Cardiac fibroblast (primary cell): Measurements from ENCODE around the gene KRTAP9-4.
"Not testable (repeated sequence)": the region's sequence is repeated elsewhere in the genome, so short reads cannot be mapped to it uniquely, and the experiment has no call there.

Experiments used
- DNase-seq, 2 donors: peaks; one replicate each; pipeline versions ENCODE4 v3.0.0 to v3.0.0-alpha.2; 2010; ENCODE audit warnings: low read depth in 2 of 2
- H3K4me3 ChIP-seq, 2 donors: replicated peaks in 1 of 2; 1 replicate in 1 of 2; 2 replicates in 1 of 2; pipeline ENCODE4 v1.5.1; 2011; ENCODE audit warnings: low read depth in 2 of 2, low read length in 2 of 2, mild to moderate bottlenecking in 2 of 2, moderate library complexity in 1 of 2
- CTCF ChIP-seq: IDR thresholded peaks from one replicate; pipeline ENCODE4 v1.5.1; 2011; ENCODE audit warnings: low read depth, mild to moderate bottlenecking, low read length, inconsistent platforms

Gene KRTAP9-4

DNA sequence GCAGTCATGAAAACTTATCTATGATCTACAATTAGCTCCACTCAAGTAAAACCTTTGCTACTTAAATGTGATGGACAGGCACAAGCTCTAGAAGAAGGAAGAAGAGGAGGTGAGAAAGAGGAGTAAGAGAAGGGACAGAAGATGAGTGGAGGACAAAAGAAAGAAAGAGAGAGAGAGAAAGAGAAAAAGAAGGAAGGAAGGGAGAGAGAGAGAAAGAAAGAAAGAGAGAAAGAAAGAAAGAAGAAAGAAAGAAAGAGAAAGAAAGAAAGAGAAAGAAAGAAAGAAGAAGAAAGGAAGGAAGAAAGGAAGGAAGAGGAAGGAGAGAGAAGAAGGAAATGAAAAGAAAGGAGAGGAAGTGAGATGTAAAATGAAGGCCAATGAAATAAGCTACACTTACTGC is 19.4 kb upstream of the KRTAP9-4 start:
- TF ChIP-seq CTCF: no peak
- DNase-seq: no peak
- H3K4me3 ChIP-seq: no peak overlapping the region

- no peak for TF ChIP-seq CTCF
- H3K4me3 ChIP-seq: no peak overlapping the region
- DNase-seq: no peak
These were observed 17.8 kb upstream of the KRTAP9-4 start for GRCh38 chr17:41231731-41232130.

DNA sequence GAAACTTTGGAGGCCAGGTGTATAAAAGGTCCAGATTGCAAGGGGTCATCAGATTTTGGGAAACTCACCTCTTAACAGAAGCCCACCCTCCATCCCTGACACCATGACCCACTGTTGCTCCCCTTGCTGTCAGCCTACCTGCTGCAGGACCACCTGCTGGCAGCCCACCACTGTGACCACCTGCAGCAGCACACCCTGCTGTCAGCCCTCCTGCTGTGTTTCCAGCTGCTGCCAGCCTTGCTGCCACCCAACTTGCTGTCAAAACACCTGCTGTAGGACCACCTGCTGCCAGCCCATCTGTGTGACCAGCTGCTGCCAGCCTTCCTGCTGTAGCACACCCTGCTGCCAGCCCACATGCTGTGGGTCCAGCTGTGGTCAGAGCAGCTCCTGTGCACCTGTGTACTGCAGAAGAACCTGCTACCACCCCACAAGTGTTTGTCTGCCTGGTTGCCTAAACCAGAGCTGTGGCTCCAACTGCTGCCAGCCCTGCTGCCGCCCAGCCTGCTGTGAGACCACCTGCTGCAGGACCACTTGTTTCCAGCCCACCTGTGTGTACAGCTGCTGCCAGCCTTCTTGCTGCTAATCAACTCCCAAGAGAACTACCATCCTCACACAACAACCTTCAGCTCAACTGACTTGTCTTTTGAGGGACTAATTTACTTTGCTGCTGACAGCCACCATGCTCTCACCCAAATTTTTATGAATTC is 16.9 kb upstream of the KRTAP9-4 start, which contains the start of gene KRTAP9-3:
Gene KRTAP9-3 (plus strand): TSS at position 51 of the 707 bp plus-strand sequence. CDS start 53 bp downstream, at position 104.
- not testable (repeated sequence) for H3K4me3 ChIP-seq, DNase-seq

GRCh38 chr17:41237116-41237515 is 12.4 kb upstream of the KRTAP9-4 start:
- DNase-seq, H3K4me3 ChIP-seq: not testable (repeated sequence)

GRCh38 chr17:41237949-41238437 is 11.5 kb upstream of the KRTAP9-4 start, which contains the start of gene KRTAP9-8:
Gene KRTAP9-8 (plus strand): TSS chr17:41237999. CDS start chr17:41238052, 53 bp downstream.
- DNase-seq, H3K4me3 ChIP-seq: not testable (repeated sequence)

DNA sequence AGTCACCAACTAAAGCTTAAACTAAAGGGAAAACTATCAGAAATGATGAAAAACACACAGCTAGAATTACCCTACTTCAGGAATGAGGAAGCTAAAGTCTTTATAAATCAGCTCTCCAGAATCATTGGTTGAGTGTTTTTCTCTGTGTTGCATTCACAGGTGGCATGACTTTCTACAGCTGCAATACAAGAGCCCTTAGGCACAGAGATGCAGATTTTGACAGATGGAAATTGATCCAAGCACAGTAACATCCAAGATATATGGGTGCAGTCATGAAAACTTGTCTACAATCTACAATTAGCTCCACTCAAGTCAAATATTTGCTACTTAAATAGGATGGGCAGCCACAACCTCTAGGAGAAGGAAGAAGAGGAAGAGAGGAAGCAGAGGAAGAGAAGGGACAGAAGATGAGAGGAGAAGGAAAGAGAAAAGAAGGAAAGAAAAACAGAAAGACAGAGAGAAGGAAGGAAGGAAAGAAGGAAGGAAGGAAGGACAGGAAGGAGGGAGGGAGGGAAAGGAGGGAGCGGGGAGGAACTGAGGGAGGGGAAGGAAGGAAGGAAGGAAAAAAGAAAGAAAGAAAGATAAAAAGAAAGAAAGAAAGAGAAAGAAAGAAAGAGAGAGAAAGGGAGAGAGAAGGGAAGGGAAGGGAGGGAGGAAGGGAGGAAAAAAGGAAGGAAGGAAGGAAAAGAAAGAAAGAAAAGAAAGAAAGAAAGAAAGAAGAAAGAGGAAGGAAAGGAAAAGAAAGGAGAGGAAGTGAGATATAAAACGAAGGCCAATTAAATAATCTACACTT is 2.3 kb upstream of the KRTAP9-4 start:
- DNase-seq, H3K4me3 ChIP-seq: not testable (repeated sequence)

DNA sequence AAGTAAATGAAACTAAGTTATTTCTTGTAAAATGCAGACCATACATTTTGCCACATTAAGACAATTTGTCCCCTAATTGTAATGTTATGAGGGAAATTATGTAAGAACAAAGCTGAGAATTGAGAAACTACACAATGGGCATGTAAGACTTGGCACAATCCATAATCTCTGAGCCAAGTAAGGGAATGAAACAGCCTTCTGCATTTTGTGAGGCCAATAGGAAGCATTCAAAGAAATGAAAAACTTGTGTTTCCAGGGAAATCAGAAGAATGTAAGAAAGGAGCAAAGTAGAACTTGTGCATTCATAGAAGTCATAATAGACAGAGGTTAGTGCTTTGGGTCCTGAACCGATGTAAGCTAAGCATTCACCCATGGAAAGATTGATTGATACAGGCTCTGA is 1.8 kb downstream of the KRTAP9-4 start:
- no peak for DNase-seq
- H3K4me3 ChIP-seq: no peak overlapping the region
- TF ChIP-seq CTCF: no peak

DNA sequence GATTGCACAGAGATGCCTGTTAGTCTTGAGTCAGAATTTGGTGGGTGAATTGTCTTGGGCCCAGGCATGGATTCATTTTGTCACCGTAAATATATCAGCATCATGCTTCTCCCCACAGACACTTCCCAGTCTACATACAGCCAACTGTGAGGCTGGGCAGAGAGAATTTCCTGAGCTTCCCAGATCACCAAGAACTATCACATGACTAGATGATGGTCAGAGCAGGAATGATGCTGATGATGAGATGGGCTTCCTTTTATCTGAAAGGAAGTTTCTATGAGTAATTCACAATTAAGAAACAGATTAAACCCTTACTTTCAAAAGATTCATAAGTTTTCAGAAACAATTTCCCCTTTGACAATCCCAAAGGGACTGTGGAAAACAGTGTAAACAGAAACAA is 5.4 kb downstream of the KRTAP9-4 start:
- no peak overlapping the region for H3K4me3 ChIP-seq
- TF ChIP-seq CTCF: no peak
- DNase-seq: no peak

DNA sequence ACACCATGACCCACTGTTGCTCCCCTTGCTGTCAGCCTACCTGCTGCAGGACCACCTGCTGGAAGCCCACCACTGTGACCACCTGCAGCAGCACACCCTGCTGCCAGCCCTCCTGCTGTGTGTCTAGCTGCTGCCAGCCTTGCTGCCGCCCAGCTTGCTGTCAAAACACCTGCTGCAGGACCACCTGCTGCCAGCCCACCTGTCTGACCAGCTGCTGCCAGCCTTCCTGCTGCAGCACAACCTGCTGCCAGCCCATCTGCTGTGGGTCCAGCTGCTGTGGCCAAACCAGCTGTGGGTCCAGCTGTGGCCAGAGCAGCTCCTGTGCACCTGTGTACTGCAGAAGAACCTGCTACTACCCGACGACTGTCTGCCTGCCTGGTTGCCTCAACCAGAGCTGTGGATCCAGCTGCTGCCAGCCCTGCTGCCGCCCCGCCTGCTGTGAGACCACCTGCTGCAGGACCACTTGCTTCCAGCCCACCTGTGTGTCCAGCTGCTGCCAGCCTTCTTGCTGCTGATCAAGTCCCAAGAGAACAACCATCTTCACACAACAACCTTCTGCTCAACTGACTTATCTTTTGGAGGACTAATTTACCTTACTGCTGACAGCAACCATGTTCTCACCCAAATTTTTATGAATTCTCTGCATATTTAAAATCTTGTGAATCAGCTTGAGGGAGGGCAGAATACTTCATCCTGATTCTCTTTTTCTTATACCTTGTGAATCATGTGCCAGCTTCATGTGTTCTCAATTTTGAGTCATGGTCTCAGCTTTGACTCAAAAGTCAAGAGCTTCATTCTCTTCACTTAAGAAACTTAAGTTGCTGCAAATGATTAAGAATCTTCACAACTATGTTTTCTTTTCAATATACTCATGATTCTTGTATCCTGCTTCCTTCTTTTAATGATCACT is 6.1 kb downstream of the KRTAP9-4 start, which contains the start of gene KRTAP9-9:
Gene KRTAP9-9 (plus strand): TSS at position 4 of the 910 bp plus-strand sequence.
- not testable (repeated sequence) for H3K4me3 ChIP-seq, DNase-seq
